NCI-H2107 treated with DMSO at 0.1 percent for 48 hours (cell line): Measurements from ENCODE around the gene COL16A1.

Experiments
- DNase-seq: peaks from one replicate; lab custom pipeline; 2025; ENCODE audit not compliant: unreplicated experiment; lab: John Stamatoyannopoulos, UW

The COL16A1 gene

DNA sequence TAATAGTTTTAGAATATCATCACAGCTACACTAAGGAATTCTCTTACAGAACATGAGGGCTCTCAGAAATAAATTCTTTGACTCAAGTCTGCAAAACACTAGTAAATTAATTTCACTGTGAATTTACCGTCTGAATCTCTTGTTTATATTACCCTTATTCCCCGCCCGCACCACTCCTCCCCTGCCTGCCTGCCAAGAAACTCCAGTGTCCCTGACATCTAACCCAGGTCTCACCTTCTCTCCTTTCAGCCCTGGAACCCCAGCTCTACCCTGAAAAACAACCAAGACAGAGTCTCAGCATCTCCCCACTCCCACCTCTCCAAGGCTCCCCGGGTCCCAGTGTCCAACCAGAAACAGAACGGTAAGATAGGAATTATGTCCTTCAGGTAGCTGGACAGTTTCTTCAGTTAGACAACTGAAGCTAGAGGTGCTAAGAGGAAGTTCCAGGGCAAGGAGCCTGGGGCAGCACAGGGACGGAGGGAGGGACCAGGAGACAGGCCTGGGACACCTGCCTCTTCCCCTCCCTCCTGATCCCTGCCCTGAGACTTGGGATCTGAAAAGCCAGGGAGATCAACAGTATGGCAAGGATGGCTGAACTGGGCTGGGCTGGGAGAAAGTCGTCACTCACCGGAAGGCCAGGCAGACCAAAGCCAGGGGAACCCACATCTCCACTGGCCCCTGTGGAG is 15.4 kb downstream of the COL16A1 start:
- no peak for DNase-seq

DNA sequence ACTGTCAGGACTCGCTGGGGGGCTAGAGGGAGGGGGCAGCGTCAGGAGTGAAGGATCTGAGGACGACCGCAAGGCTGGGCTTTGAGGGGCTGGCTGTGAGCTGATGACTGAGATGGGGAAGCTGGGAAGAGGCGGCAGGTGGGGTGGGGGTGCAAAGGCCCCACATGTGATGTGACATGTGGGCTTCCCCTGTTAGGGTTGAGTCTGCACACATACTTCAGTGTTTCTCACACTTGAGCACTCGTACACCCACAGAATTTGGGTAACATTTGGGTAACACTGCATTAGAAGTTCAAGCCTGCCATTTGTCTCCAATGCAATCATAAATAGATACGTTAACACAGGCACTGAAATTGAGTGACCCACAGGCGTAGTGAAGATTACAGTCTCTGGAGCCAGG is 16.2 kb downstream of the COL16A1 start:
- no peak for DNase-seq

DNA sequence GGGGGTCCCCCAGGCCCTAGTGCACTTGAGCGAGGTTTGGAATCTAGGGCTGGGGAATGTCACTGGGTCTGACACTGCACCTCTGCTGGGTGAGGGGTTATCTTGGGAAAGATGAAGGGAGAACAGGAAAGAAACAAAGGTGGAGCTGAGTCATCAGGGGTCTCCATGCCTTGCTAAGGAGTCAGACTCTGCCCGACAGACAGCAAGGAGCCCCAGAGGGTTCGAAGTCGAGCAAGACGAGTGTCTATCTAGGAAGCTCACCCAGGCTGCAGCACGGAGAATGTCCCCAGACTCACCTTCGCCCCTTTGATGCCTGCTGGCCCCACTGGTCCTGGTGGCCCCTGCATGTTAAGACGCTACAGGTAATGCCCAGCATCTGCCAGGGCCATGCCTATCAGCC is 18.0 kb downstream of the COL16A1 start:
- DNase-seq, result no peak

DNA sequence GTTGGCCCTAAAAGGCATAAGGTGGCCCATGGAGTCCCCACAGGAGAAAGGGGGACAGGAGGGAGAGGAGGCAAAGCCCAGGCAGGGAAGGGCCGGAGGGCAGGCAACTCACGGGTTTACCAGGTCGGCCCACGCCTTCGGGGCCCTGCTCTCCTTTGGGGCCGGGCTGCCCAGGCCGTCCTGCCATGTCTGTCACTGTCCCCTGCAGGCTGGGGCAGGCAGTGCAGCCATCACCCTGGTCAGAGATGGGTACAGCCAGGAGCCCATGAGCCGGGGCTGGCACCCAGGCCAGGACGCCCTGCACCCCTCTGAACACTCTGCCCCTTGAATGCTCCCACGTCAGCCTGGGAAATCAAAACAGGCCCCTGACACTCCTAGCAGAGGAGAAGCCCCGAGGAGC is 19.8 kb downstream of the COL16A1 start:
- DNase-seq, result no peak

DNA sequence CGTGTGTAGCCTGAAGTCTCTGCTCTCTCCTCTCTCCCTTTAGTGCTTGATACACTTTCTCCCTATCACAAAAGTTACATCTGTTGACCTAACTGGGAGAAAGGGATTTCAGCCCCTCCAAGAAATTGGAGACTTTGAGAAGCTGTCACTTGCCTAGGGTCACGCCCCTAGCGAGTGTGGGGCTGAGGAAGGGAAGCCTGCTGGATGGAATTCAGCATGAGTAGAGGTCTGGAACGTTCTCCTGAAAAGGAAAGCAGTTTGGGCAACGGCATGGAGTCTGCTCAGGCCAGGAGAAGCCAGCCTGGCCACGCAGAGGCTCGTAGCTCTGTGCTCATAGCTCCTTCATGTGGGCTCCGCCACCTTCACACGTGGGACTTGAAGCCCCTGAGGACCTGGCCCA is 22.4 kb downstream of the COL16A1 start:
- no peak for DNase-seq

DNA sequence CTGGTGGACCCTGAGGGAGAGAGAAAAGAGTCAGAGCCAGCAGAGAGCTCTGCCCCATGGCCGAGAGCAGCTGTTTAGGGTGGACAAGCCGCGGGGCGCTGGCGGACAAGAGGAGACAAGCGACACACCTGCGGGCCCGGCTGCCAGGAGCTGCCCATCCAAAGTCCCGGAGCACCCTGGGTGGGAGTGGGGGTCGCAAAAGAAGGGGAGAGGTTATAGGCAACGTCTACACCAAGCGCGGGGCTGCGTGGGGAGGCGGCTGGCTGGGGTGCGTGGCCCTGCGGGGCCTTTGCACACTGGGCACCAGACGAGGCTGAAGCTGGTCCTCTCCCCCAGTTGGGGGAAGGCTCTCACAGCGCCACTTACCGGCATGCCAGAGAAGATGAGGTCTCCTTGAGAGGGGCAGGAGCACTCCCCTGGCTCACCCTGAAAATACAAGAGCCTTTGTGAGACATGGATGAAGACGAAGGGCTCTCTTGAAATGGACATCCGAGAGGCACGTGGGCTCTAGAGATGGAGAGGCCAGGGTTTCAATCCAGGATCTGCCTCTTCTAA is 24.1 kb downstream of the COL16A1 start:
- no peak for DNase-seq

DNA sequence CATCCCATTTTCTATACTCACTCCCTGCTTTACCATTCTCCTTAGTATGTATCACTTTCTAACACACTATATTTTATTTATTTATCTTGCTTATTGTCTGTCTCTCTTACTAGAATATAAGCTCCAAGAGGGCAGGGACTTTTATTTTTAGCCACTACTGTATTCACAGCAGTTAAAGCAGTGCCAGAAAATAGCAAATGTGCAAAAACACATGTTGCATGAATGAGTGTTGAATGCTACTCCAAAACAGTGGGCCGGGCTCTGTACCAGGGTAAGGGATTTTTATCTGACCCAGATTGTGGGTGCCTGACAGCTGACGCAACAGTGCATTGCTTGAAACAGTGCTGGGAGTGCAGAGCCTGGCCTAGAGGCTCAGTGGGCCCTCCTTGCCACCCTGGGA is 24.7 kb downstream of the COL16A1 start:
- no peak for DNase-seq

DNA sequence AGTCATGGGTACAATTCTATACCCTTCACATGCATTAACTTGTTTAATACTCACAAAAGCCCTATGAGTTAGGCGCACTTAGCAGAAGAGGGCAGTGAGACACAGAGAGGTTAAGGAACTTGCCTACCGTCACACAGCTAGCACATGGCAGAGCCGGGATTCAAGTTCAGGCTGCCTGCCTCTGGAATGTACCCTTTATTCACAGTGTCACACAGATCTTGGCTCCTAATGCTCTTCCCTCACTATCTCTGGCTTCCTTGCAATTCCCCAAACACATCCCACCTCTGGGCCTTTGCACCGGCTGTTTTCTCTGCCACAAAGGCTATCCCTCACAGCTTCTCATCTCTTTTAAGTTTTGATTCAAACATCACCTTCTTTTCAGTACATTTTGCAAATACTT is 25.1 kb downstream of the COL16A1 start:
- DNase-seq, result no peak

DNA sequence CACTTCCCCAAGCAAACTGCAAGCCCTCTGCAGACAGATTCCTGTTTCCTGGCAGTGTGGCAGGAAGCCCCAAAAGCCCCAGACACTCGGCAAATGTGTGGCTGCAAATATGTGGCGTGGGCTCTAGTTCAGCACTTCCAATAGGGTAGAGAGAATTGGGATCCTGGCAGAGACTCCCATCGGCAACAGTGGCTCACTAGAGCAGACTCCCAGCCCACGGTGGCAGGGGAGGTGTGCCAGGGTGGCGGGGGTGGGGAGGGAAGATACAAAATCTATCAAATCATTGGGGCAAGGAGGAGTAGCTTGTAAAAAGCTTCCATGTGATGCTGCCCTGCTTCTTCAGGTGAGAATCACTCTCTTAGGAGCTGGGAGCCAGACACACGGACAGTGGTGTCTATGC is 25.9 kb downstream of the COL16A1 start:
- no peak for DNase-seq

DNA sequence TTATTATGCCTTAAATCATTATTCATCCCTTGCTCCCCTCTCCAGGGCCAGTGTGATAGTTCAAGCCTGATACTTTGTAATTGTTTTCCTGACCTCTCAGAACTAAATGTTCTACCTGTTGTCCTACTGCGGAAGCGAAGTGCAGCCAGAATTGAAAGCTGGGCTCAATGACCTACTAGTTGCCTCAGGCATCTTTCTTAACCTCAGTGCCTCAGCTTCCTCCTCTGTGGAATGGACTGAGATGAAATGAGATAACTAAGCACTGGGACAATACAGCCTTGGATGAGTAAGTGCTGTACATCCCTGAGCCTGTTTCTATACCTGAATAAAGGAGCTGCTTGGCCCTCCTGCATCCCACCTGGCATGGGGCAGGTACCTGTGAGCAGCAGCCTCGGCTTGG is 26.4 kb downstream of the COL16A1 start:
- no peak for DNase-seq

DNA sequence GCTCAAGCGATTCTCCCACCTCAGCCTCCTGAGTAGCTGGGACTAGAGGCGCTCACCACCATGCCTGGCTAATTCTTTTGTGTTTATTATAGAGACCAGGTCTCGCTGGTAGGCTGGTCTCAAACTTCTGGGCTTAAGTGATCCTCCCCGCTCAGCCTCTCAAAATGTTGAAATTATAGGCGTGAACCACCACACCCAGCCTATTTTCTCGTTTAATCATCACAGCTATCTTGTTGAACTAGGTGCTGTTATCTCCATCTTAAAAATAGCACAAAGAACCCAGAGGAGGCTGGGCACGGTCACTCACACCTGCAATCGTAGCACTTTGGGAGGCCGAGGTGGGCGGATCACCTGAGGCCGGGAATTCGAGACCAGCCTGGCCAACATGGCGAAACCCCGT is 28.1 kb downstream of the COL16A1 start:
- DNase-seq, result no peak

DNA sequence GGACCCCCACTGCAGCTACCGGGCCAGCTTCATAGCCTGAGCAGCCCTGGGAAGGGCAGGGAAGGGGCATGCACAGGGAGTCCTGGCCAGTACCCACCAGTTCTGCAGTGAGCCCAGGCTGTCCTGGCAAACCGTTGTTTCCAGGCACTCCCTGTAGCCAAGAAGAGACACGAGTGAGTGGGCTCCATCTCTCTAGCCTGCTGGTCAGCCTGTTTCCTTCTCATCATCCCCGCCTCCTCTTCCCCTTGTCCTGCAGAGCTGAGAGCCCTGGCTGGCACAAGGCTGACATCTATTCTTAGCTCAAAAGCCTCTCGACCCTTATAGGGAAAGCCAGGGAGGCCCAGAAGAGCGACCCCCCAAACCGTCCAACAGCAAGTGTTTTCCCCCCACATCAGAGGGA is 28.7 kb downstream of the COL16A1 start:
- no peak for DNase-seq

DNA sequence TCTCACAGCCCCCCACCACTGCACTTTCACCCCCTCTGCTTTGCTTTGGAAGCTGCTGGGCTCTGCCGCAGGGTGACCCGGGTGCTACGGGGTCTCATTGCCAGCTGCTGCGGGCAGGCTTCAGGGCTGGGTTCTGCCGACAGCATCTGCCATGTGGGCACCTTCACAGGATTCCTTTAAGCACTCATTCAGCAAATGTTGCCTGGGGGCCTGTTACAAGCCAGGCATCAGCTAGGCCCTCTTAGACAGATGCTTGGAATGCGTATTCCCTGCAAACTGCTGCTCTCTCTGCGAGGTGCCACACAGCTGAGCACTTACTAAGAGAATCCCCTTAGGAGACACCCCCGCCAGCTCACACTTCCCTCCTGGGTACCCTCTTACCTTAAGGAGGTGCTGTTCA is 29.2 kb downstream of the COL16A1 start:
- DNase-seq, result no peak

DNA sequence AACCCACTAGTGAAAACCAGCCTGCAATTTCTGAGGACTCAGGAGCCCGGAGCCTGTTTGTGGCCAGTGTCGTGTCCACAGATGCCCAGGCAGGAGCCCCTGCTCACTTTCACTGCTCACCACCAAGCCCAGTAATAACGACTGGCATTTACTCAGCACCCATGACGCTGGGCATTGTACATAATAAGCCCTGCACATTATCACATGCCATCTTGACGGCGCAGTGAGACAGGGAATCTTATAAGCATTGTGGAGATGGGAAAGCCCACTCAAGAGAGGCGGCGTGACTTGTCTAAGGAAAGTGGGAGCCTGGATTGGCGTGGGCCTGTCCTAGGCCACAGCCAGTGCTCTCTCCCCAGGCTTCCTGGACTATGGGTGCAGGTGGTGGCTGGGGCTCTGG is 30.4 kb downstream of the COL16A1 start:
- DNase-seq, result no peak

DNA sequence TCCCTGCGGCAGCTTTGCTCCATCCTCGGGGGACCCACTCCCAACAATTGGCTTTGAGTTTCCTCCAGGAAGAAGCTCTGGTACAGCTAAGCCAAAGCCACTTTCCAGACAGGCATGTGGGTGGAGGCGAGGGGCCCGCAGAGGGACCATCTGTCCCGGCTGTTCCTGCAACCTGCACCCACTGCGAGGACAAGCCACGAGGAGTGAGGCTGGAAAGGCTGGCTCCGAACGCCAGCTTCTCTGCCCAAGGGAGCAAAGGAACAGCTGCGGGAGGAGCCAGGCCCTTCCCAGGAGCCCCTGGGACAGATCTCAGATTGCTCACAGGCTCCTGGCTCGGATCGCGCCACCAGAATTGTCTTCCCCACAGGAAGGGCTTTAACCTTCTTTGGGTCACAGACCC is 30.8 kb downstream of the COL16A1 start:
- DNase-seq, result no peak

DNA sequence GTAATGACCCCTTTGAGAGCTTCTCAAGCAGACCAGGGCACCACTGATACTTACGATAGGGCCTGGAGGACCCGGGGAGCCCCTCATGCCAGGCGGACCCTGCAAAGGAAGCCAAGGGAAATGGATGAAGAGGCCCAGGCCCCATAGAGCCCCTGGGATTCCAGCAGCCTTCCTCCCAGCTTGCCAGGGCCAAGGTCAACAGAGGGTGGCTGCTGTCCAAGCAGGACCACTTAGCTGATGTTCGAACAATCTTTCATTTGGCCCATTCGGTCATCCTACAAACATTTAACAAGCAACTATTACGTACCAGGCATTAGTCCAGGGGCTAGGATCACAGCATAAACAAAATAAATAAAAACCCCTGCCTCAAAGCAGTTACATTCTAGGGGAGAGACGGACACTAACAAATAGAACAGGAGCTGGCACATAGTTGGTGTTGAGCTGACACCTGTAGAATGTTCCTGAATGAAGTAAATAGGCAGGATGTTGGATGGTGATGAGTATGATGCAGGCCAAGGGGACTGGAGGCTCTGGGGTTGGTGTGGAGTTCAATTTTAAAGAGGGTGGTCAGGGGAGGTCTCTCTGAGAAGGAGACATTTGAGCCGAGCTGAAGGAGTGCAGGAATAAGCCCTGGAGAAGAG is 32.1 kb downstream of the COL16A1 start:
- no peak for DNase-seq

DNA sequence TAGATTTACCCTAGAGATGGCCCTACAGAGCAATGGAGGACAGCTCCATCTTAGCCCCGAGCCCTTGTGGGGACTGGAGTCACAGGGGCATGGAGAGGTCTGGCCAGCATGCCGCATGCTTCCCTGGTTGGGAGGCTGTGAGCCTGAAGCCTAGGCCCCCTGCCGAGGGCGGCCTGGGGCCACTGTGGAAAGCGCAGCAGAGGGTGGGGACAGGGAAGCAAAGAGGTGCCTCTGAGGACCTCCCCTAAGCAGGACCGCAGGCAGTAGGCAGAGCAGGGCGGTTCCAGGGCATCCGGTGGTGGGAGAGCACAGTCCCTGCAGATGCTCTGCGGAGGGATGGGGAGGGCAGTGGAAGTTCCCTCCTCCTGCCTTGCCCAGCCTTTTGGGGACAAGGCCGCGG is 32.7 kb downstream of the COL16A1 start:
- DNase-seq, result no peak

DNA sequence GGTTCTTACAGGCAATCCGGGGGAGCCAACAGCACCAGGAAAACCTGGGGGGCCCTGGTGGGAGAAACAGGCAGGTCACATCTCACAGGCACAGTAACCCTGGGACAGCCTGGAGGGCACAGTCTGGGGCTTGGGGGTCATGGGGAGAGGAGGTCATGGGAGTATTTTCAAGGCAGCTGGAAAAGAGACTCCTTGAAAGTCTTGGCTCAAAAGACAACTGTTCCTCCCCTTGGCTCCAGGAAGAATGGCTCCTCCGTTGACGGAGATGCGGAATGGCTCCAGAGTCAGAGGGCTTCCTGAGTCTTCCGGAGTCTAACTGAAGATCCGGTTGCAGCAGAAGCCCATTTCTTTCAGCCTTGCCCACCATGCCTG is 33.2 kb downstream of the COL16A1 start:
- DNase-seq, result no peak

DNA sequence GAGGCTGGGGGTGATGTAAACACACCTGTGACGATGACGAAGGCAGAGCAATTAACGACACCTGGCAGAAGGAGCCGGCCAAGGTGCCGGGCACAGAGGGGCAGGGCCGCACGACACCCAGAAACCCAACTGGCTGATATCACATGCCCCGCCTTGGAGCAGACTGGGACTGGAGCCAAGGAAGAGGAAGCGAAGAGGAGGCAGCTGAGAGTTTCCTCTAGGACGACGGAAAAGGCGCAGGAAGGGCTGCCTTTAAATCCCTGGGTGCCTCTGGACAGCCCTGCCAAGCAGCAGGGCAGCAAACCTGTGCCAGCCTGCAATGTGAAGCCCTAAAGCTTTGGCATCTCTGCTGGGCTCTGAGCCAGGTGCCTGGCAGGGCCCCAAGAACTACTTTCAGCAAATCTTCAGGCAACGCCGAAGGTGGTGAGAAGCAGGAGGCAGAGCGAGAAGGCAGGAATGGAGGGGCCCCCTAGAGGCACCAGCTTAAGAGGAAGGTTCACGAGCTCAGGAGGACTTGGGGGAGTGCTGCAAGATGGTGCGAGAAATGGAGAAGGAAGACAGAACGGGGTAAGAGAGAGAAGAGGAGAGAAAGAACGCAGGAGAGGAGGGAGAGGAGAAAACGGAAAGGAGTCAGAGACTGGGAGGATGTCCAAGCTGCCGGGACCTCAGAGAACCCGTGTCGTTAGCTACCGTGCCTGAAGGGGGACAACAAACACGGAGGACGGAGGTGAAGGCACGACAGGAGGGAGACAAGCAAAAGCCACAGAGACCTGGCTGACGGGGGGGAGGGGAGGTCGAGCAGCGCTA is 33.8 kb downstream of the COL16A1 start:
- DNase-seq, result peak; percentile 93

DNA sequence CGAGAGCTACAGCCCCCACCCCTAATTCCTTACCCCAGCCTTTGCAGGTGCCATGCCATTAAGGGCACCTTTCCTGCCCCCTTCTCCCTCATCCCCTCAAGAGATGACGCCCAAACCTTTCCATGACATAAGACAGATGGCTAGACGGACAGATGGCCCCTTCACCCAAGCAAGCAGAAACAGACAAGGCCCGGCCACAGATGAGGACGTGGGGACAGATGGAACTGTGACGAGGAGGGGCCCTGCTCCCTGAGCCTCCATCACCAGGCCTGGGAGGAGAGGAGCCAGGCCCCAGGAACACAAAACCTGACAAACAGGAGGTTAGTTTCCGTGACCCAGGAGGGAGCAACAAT is 34.4 kb downstream of the COL16A1 start:
- DNase-seq, result no peak

DNA sequence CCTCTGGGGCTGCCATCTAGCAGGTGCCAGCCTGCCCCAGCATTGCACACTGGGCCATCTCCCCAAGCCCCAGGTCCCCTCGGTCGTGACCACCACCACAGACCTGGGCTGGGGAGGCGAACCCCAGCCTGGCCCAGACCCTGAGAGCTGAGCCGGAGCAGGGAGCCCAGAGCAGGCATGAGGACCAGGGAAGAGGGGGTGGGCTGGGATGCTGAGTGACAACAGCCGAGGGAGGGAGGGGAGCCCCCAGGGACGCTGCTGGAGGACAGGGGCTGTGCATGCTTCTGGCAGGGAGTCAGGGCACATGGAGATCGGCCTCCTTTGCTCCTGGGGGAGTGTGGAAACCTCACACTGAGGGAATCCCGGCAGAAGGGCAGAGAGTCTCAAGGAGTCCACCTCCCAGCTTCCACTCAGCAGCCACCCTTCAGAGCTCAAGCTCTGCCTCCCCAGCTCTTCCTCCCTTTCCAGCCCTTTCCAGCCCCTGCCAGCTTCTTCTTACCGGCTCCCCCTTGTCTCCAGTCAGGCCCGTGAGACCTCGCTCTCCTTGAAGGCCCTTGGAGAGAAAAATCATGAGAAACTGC is 35.4 kb downstream of the COL16A1 start:
- no peak for DNase-seq
